HG03520 (cell line): ENCODE results near the gene CAMKK2.
A peak's percentile ranks its signal among the peaks of the same experiment; 100 is the strongest.
"Not testable (repeated sequence)": the region's sequence is repeated elsewhere in the genome, so short reads cannot be mapped to it uniquely, and the experiment has no call there.

ENCODE experiments used
- ATAC-seq: cut with Tn5 transposase; IDR thresholded peaks from one replicate; pipeline ENCODE4 v1.9.1; 2021; ENCODE audit warnings: mild to moderate bottlenecking, moderate library complexity; ENCODE audit not compliant: unreplicated experiment

Gene CAMKK2

GRCh38 chr12:121227294-121227693 lies 69.2 kb downstream of the CAMKK2 start:
- no peak for ATAC-seq

DNA sequence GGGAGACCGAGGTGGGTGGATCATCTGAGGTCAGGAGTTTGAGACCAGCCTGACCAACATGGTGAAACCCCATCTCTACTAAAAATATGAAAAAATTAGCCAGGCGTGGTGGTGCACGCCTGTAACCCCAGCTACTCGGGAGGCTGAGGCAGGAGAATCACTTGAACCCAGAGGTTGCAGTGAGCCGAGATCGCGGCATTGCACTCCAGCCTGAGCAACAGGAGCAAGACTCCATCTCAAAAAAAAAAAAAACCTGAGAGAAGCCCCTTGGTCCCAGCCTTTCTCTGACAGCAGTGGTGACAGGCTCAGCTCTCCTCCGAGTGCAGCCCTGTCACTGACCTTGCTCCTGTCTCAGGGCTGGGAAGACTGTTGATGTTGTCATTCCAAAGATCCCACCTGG lies 69.6 kb downstream of the CAMKK2 start:
- not testable (repeated sequence) for ATAC-seq

- no peak for ATAC-seq
Measured at GRCh38 chr12:121226399-121226798, 70.1 kb downstream of the CAMKK2 start.

DNA sequence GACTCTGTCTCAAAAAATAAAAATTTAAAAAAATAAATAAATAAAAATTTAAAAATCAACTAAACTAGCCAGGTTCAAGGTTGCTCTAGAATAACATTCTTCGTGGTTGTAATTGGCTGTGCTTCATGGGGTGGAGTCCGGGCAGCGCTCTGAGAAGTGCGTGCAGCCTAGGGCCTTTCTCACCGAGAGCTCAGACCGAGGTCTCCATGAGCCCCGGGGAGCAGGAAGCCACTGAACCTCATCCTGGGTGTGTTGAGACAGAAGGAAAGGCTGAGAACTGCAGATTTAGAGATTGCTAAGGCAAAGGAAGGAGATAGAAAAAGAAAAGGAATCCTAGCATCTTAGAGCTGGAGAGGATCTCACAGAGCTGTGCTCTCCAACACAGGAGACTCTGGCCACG lies 71.9 kb downstream of the CAMKK2 start:
- ATAC-seq: no peak

DNA sequence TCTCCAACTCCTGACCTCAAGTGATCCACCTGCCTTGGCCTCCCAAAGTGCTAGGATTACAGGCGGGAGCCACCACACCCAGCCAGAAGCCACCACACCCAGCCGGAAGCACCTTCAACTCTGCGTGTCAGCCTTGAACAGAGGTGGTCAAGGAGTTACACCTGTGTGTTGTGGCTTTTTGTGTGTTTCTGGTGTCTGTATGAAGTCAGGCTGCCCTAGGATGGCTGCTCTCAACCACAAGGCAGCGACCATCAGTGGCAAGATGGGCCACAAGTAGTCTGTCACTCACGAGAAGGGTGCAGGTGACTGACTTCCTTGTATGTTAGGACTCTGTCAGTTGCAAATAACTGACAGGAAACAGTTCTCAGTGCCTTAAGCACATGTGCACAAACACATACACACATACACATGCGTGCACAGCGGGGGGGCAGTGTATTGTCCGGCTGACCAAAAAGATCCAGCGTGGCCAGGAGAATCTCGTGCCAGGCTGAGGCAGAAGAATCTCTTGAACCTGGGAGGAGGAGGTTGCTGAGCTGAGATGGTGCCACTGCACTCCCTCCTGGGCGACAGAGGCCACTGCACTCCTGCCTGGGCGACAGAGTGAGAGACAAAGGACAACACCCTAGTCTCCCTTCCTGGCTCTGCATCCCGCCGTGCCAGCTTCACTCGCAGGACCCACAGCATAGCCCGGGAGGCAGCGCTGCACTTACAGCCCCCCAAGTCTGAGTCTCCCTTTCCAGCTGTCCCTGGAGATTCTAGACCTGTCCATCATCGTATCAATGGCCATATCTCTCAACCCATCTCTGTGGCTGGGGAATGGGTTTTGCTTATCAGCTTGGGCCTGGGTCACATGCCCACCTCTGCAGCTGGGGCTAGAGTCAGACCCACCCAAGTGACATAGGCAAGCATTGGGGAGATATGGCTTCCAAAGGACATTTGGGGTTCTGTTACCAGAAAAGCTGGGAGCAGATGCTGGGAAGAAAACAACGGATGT lies 72.9 kb downstream of the CAMKK2 start:
- ATAC-seq: no peak

GRCh38 chr12:121222847-121223246 lies 73.7 kb downstream of the CAMKK2 start:
- no peak for ATAC-seq

GRCh38 chr12:121219353-121219986 lies 77.0 kb downstream of the CAMKK2 start:
- no peak for ATAC-seq

- no peak for ATAC-seq
Measured at GRCh38 chr12:121218588-121219352, 77.7 kb downstream of the CAMKK2 start.

GRCh38 chr12:121217761-121218160 lies 78.7 kb downstream of the CAMKK2 start:
- no peak for ATAC-seq

GRCh38 chr12:121217063-121217462 lies 79.4 kb downstream of the CAMKK2 start:
- no peak for ATAC-seq

GRCh38 chr12:121216102-121216501 lies 80.4 kb downstream of the CAMKK2 start:
- no peak for ATAC-seq

DNA sequence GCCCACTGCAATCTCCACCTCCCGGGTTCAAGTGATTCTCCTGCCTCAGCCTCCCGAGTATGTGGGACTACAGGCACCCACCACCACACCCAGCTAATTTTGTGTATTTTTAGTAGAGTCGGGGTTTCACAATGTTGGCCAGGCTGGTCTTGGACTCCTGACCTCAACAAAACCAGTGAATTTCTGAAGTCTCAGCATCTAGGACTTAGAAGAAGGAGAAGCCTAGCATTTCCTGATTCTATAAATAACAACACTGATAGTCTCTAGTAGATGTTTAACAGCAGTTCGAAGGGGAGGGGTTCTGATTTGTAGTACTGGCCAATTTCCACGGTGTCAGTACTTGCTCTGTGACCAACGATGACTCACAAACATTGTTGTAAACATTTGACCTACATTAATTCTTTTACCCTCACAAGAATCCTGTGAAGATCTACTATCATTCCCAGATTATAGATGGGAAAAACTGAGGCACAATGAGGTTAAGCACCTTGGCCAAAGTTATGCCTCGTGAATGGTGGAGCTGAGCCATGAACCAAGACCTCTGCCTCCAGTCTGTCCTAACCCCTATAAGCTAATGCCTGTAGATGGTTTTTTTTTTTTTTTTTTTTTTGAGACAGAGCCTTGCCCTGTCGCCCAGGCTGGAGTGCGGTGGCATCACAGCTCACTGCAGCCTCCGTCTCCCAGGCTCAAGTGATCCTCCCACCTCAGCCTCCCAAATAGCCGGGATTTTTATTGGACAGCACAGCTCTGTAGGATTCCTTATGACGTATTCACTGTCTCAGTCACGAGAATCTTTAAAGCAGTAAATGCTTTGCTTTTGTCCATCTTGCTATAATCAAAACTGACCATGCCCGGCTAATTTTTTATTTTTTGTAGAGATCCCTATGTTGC lies 81.4 kb downstream of the CAMKK2 start:
- ATAC-seq: no peak

DNA sequence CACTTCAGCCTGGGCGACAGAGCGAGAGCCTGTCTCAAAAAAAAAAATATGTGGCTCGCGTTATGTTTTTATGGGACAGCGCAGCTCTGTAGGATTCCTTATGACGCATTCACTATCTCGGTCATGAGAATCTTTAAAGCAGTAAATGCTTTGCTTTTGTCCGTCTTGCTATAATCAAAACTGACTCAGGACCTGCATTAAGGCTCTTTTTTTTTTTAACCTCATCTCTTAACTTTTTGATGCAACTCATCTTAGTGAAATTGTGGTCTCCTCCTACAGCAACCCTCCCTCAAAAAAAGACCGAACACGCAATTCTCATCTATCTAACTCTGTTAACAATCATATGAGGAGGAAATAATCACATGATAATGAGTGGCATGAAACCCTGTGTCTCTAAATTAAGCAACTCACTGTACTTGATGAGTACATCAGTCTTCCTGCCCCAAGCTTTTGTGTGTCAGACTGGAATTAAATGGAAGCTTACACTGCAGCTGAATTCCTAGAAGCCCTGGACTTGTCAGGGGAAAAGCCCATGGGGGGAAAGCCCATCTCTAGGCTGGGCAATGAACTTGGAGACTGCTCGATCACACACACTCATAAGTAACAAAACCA lies 82.2 kb downstream of the CAMKK2 start:
- no peak for ATAC-seq

GRCh38 chr12:121212875-121213274 lies 83.6 kb downstream of the CAMKK2 start:
- no peak for ATAC-seq

- ATAC-seq: peak; percentile 68
Measured at GRCh38 chr12:121209624-121210572, 86.6 kb downstream of the CAMKK2 start, which contains the start of gene P2RX4. Gene P2RX4, plus strand, starts transcription at chr12:121210129. Its CDS starts 36 bp downstream, at chr12:121210165.

DNA sequence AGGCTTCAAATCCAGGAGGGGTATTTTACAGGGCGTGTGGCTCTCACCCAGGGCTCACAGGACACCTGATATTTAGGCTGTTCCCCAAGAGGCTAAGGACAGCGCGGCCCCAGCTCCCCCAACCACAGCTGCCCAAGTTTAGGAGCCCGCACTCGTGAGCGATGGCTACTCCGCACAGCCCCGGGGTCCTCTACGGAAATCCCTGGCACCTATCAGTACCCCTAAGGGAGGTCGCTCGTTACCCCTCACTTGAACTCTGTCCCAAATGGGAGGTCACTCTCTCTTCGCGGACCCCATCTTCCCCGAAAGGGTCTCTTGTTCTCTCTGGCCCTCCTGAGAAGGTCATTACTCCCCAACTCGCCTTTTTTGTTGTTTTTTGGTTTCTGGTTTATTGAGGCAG lies 87.3 kb downstream of the CAMKK2 start:
- ATAC-seq: no peak

GRCh38 chr12:121208571-121208970 lies 87.9 kb downstream of the CAMKK2 start:
- not testable (repeated sequence) for ATAC-seq

- ATAC-seq: no peak
Measured at GRCh38 chr12:121205491-121205890, 91.0 kb downstream of the CAMKK2 start.

DNA sequence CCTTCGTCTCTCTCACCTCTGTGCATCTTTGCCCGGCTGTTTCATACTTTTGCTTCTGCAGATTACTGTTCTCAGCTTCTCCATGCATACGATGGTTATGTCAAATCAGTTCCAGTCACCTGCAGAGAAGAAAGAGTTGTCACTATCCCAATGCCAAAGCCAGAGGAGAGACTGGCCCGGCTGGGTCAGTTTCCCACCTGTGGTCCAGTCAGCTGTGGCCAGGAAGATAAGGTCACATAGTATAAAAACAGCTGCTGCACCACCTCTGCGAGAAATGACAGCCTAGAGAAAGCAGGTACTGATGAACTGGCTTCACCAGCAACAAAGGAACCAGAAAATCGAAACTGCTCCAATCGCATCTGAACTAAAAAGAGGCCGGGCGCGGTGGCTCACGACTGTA lies 93.0 kb downstream of the CAMKK2 start:
- no peak for ATAC-seq
